Activated CD8-positive, alpha-beta memory T cell treated with anti-CD3 and anti-CD28 coated beads for 48 hours (primary cell): Measurements from ENCODE around the gene KLHDC2.
A peak's percentile ranks its signal among the peaks of the same experiment; 100 is the strongest.
"Not testable (repeated sequence)": the region's sequence is repeated elsewhere in the genome, so short reads cannot be mapped to it uniquely, and the experiment has no call there.

Experiments
- DNase-seq, 3 experiments: peaks; one replicate each; pipeline ENCODE4 v3.0.0-alpha.2; 2020; ENCODE audit warnings: low read depth in 2 of 3, low spot score in 2 of 3

The KLHDC2 gene, protein sequence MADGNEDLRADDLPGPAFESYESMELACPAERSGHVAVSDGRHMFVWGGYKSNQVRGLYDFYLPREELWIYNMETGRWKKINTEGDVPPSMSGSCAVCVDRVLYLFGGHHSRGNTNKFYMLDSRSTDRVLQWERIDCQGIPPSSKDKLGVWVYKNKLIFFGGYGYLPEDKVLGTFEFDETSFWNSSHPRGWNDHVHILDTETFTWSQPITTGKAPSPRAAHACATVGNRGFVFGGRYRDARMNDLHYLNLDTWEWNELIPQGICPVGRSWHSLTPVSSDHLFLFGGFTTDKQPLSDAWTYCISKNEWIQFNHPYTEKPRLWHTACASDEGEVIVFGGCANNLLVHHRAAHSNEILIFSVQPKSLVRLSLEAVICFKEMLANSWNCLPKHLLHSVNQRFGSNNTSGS

DNA sequence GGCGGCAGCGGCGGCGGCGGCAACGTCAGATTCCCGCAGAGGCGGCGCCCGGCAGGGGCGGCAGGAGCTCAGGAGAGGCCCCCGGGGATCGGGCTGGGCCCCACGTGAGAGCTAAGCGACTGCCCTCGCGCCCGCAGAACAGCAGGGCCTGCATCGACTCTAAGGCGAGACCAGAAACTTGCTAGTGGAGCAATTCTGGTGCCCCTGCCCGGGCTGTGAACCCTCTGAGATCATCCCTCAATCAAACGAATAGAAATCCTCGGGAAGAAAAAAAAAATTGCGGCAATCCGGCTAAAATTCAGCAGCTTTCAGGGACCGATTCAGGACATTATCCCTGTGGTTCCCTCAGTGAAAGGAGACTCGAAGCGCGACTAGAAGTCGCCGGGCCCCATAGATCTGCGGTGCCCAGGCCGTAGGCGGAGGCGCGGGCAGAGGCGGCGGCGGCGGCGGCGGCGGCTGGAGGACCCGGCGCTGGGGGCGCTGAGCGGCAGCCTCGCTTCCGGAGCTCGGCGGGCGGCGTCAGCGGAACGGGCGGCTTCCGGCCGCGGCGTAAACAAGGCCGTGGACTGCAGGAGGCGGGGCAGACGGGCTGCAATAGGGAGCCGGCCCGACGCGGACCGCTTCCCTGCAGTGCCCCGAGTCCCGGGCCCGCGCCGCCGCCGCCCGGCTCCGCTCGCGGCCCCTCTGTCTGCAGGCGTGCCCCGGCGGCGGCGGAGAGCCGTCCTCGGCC is at the start of gene KLHDC2:
TSS of gene KLHDC2 (plus strand) at position 583 of the 730 bp plus-strand sequence. CDS start 316 bp downstream, outside the sequence.
- DNase-seq, result peak; percentile 65 to 82 (median 67)

GRCh38 chr14:49720744-49721143 is 47.2 kb upstream of the KLHDC2 start:
- DNase-seq, result no peak

- not testable (repeated sequence) for DNase-seq
Measured at GRCh38 chr14:49721733-49722435, 46.1 kb upstream of the KLHDC2 start.

- no peak for DNase-seq
Measured at GRCh38 chr14:49727171-49727570, 40.8 kb upstream of the KLHDC2 start.

DNA sequence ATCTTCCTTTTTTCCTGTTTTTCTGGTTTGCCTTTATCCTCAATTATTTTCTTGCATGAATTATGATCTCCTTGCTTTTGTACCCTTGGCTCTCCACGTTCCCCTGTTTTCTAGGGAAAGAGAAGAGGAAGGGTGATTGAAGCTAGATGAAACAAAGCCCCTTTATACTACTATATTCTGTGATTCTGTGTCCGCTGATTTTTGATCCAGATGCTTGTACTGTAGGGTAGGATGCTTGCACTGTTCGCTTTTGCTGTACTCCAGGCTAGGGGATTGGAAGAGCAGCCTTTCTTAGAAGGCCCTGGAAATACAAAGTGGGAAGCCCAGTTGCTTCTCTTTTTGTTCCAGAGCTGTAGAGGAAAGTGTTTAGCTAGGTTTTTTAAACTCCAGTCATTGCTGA is 35.1 kb upstream of the KLHDC2 start:
- DNase-seq, result no peak

- no peak for DNase-seq
Measured at GRCh38 chr14:49733836-49734235, 34.1 kb upstream of the KLHDC2 start.

DNA sequence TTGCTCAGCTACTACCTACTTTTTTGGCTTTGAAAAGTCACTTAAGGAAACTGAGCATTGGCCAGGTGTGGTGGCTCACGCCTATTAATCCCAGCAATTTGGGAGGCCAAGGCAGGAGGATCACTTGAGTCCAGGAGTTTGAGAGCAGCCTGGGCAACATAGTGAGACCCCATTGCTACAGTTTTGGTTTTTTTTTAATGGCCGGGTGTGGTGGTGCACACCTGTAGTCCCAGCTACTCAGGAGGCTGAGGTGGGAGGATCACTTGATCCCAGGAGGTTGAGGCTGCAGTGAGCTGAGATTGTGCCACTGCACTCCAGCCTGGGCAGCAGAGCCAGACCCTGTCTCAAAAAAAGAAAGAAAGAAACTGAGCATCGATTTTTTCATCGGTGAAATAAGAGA is 32.3 kb upstream of the KLHDC2 start:
- not testable (repeated sequence) for DNase-seq

DNA sequence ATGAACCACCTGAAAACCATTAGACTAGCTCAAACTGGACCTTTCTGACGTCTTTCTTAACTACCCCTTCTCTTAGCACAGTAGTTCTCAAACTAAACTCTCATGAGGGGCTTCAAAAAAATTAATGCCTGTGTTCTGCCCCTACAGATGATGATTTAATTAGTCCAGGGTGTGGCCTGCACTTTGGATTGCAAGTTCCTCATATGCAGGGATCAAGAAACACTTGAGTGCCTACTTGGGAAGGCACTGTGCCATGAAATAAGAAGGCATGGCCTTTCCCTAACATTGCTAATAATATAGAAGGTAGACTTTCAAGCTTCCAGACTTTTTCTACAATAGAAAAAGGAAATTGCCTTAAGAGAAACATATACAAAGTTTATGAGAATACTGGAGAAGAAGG is 22.8 kb upstream of the KLHDC2 start:
- no peak for DNase-seq

- not testable (repeated sequence) for DNase-seq
Measured at GRCh38 chr14:49746476-49746875, 21.5 kb upstream of the KLHDC2 start.

GRCh38 chr14:49754570-49755097 is 13.3 kb upstream of the KLHDC2 start:
- no peak for DNase-seq

DNA sequence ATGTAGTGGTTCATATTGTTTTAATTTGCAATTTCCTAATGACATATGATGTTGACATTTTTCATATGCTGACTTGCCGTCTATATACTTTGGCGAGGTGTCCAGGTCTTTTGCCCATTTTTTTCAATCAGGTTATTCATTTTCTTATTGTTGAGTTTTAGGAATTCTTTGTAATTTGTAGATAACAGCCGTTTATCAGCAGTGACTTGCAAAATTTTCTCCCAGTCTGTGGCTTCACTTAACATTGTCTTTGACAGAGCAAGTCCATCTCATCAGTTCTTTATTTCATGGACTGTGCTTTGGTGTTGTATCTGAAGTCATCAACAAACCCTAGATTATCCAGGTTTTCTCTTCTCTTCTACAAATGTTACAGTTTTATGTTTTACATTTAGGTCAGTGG is 12.6 kb upstream of the KLHDC2 start:
- no peak for DNase-seq

GRCh38 chr14:49761839-49762551 is 6.0 kb upstream of the KLHDC2 start:
- no peak for DNase-seq

- DNase-seq, result no peak
Measured at GRCh38 chr14:49766839-49767238, 1.1 kb upstream of the KLHDC2 start.

DNA sequence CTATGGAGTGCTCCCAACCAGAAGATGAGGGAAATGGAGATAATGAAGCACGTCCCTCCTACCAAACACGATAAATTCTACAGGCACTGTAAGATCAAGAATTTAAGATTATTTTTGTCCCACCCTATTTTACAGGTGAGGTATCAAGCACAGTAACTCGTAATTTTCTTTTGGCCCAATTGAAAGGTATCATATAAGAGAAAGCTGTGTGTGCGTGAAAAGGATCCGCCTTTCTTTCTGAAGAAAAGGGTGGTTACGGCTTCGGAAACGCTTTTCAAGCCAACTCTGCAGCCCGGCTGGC is 733 bp upstream of the KLHDC2 start:
- DNase-seq, result no peak

- peak; percentile 24 to 65 (median 44) for DNase-seq
Measured at GRCh38 chr14:49768301-49769121, 558 bp downstream of the KLHDC2 start.

DNA sequence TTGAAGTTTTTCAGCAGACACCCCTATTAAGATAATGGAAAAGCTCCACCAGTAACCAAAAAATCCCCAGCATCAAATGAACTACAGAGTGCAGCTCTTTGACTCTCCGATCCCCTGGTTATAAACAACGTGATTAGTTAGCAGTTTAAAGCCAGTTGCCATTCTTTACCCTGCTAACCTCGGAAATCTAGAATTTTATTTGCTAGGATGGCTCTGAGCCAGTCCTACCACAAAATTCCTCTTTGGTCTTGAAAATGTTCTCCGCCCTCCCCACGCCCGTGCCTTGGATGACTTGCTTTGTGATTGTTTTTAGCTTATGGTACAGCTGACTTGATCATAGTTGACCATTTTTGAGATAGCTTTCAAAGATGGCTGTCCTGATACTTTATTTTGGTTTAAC is 1.2 kb downstream of the KLHDC2 start:
- DNase-seq, result no peak

DNA sequence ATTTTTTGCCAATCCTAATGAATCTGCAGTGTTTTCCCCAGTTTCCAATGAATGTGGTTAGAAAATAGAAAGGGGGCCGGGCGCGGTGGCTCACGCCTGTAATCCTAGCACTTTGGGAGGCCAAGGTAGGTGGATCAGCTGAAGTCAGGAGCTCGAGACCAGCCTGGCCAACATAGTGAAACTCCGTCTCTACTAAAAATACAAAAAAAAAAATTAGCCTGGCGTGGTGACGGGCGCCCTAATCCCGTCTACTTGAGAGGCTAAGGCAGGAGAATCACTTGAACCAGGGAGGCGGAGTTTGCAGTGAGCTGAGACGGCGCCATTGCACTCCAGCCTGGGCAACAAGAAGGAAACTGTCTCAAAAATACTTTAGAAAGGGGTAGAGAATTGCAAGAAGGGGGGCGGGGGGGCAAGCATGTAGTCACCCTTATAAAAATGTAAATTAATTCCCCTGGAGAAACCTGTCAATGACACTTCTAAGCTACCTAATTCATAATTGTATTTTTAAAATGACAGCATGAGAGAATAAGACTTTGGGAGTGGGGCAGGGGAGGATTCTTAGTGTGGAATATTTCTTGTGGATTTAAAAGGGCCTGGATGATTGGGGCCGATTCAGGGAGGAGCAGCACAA is 1.7 kb downstream of the KLHDC2 start:
- DNase-seq, result no peak

DNA sequence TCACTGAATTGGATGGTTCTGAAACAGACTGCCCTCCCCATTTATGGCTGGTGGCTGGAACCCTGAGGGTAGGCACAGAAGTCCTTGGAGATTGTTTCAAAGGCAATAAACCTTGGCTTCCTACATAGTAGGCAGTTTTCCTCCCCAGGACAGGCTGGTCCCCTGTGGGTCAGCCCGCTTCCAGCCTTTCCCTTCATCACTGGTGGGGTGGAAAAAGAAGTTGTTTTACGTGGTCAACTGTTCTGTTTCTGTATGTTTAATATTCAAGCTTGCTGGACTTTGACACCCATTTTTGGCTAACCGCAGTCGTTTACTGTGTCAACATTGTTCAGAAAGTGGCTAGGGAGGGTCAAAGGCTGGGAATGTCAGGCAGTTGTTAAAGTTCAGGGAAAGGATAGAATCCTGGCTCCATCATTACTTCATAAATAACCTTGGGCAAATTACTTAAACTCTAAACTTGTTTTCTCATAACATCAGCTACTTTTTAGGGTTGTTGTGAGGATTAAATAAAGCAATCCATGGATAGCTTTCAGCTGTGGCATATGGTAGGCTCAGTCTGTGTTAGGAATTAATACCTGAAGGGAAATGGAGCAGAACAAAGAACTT is 2.4 kb downstream of the KLHDC2 start:
- DNase-seq, result no peak

DNA sequence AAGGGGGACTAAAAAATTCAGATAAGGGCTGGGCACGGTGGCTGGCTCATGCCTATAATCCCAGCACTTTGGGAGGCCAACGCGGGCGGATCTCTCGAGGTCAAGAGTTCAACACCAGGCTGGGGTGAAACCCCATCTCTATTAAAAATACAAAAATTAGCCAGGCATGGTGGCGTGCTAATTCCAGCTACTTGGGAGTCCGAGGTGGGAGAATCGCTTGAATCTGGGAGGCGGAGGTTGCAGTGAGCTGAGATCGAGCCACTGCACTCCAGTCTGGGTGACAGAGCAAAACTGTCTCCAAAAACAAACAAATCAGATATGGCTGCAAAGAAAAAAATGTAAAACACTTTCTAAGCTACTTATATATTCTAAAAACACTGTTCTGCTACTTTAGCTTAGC is 3.7 kb downstream of the KLHDC2 start:
- not testable (repeated sequence) for DNase-seq
